HG03558 (cell line): ENCODE data around the gene STAG2.
"Not testable (repeated sequence)": the region's sequence is repeated elsewhere in the genome, so short reads cannot be mapped to it uniquely, and the experiment has no call there.

Experiments used
- ATAC-seq: cut with Tn5 transposase; IDR thresholded peaks from one replicate; pipeline ENCODE4 v1.9.1; 2021; ENCODE audit warnings: moderate number of reproducible peaks; ENCODE audit not compliant: unreplicated experiment; ENCODE audit errors: extremely low read depth

The STAG2 gene

DNA sequence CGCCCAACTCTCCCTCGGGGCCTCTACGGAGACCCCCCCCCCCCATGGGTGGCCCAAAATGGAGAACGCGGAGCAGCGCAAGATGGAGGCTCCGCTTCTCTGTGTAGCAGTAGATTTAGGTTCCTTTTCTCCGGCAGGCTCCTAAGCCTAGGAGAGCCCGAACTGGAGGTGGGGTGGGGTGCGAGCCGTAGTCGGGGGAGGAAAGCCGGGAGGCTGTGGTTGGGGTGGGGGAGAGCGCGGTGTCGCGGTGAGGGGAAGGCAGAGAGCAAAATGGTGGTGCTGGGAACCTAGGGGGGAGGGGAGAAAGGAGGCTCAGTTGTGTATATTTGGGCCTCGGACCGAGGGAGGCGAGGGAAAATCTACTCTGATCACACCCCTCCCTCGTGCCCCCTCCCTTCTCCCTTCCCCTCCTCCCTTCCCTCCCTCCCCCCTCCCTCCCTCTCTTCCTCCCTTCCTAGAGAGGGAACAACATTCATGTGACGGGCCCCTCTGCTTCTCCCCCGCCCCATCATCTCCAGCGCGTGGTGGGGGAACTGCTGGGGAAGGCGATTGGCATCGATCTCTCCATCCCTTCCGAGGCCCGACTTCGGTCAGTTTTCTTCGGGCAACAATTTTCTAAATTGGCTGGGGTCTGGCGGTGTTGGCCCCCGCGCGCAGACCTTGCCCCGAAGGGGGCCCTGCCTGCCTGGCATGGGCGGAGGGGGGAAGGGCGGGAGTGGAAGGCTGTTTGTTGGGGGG is at the start of gene STAG2:
TSS of gene STAG2 (plus strand) at position 439 of the 738 bp plus-strand sequence. CDS start 60,922 bp downstream, outside the sequence.
- ATAC-seq, result no peak

DNA sequence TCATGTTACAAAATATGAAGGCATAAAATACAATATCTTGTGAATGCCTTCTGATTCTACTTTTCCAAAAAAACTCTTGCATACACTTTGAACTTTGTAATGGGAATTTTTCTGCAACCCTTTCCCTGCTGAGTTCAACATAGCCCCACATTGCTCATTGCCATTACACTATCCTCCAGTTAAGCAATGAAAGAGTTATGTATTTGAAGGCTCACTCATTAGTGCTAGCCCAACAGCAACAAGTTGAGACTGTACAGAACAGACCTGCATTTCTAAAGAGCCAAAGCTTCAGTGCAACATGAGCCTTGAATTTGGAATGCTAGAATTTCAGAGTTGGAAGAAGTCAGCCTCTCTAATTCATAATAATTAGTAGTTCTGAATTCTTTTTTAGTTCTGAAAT is 44.4 kb upstream of the STAG2 start:
- ATAC-seq, result no peak

DNA sequence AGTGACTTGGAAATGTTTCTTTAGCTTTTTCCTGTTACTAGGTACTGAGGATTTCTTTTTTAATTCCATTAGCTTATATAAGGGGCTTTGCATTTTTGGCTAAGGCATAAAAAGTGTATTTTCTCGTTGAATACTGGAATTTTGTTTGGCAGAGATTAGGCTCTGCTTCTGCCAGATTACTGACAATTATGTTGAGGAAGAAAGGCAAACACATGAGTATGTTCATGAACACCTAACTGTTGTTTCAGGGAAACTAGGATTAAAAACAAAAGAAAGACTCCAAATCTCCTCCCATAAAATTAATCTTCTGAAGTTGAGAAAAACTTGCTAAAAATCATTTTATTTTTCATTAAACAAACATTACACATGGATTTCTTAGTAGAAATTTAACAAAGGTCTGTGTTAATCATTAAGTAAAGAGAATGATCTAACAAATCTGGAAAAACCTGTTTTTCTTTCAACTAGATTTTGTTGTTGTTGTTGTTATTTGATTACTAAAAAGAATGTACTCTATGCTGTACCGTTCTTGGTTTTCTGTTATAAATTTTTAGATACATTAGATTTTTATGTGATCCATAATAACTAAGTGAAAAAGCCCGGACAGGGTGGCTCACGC is 43.3 kb upstream of the STAG2 start:
- ATAC-seq, result no peak

DNA sequence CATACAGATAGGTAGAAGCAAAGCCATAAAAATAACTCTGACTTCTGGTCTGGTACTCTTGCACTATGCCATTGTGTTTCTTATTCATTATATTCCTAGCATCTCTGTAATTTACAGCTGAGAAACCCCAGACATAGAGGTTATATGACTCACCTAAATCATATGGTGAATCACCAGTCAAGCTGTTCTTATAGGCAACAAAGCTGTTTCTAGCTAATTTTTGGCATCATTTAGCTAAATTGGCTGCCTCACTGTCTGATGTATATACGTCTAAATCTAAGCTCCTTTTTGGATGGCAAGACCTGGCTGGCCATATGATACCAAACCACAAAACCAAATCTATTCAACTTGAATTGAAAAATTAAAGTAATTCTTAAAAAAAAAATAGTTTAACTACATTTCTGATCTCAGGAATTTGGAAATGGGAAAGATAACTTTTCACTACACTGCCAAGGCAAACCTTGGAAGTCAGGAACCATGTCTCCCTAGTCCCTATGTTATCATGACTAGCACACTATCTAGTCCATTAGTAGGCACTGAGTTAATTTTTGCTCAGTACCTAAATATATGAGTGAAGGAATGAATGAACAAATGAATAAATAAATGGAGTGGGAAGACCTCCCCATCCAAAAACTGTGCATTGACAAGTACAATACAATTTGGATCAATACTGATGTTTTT is 41.3 kb upstream of the STAG2 start:
- ATAC-seq, result no peak

DNA sequence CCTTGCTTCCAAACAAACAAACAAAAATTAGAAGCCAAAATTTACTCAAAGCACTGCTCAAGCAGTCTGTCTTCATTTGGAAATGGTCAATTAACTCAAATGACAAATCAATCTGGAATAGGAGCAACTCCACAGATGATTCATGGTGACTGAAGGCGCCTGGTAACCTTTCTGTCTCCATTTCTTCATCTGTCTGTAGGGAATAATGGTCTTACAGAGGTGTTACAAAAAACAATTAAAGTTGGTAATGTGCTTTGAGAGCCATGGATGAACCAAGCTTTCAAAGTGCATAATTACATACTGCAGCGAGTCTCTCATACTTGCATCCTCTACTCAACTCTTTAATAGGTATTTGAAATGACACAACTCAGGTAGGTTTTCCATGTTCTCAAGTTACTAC is 38.3 kb upstream of the STAG2 start:
- ATAC-seq, result no peak

DNA sequence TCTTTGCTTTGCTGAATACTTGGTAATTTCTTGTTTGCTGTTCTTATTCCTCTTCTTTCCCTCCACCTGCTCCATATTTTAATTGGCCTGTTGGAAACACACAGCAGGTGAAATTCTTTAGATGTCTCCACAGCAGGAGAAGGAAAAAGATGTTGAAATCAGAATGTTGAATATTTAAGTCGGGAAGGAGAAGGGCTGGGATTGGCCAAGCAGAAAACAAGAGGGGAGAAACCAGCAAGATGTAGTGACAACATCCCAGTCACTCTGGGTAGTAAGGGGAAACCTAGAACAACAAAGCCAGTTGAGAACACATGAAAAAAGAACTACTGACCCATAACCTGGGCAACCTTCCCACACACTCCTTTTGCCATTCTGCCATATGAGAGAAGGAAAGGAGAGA is 37.3 kb upstream of the STAG2 start:
- ATAC-seq, result no peak

DNA sequence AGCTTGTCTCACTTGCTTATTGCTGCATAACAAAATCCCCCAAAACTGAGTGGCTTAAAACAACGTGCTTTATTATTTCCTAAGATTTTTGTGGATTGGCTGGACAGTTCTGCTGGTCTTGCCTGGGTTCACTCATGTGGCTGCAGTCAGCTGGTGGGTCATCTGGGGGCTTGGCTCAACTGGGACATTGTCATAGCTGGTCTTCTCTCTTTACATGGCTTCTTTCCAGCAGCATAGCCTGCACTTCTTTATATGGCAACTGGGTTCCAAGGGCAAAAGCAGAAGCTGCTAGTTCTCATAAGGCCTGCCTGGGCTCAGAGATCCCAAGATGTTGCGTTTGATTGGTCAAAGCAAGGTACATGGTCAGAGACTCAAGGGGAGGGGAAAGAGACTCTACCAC is 33.7 kb upstream of the STAG2 start:
- no peak for ATAC-seq

DNA sequence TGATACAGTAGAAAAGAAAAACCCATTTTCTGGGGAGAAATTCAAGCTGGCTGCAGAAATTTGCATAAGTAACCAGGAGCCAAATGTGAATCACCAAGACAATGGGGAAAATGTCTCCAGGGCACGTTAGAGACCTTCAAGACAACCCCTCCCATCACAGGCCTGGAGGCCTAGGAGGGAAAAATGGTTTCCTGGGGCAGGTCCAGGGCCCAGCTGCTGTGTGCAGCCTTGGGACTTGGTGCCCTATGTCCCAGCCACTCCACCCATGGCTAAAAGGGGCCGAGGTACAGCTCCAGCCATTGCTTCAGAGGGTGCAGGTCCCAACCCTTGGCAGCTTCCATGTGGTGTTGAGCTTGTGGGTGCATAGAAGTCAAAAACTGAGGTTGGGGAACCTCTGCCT is 29.5 kb upstream of the STAG2 start:
- not testable (repeated sequence) for ATAC-seq

DNA sequence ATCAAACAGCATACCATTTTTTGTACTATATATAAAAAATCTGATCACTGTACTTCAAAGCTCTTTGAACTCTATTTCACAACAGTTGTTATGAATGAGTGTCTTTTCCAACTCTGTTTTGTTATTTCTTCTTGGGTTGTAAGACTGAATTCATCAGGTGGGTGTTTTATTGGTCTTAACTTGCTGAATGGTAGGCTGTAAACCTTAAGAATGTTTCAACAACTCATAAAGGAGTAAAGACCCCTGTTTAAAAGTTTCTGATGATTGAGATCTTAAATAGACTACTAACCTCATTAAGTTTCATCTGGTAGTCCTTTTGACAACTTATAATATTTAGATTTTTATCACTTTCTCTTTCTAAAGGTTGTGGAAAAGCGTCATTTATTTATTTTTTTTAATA is 18.4 kb upstream of the STAG2 start:
- no peak for ATAC-seq

DNA sequence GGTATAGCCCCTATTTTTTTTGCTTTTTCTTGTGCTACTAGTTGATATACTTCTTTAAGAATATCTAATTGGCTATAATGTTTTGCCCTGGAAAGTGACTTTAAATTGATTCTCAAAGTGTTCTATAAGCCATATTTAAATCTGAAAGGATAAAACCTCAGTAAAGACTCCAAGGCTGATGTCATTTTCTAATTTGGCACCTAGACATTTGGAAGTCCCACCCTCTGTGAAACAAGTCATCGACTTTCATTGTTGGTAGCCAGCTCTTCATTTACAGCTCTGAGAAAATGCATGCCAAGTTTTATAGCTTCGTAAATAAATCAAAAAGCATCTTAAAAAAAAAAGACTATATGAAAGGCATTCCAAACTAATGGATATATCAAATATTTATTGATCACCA is 18.0 kb upstream of the STAG2 start:
- ATAC-seq, result no peak

DNA sequence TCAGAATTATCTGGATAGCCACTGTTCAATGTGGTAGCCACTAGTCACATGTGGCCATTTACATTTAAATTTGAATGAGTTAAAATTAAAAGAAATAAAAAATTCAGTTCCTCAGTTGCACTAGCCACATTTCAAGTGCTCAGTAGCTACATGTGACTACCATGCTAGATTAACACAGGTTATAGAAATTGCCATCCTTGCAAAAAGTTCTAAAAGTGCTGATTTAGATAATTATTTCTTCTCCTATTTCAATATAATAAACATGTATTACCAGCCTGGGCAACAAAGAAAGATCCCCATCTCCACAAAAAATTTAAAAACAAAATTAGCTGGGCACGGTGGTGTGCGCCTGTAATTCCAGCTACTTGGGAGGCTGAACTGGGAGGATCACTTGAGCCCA is 11.7 kb upstream of the STAG2 start:
- ATAC-seq, result no peak

DNA sequence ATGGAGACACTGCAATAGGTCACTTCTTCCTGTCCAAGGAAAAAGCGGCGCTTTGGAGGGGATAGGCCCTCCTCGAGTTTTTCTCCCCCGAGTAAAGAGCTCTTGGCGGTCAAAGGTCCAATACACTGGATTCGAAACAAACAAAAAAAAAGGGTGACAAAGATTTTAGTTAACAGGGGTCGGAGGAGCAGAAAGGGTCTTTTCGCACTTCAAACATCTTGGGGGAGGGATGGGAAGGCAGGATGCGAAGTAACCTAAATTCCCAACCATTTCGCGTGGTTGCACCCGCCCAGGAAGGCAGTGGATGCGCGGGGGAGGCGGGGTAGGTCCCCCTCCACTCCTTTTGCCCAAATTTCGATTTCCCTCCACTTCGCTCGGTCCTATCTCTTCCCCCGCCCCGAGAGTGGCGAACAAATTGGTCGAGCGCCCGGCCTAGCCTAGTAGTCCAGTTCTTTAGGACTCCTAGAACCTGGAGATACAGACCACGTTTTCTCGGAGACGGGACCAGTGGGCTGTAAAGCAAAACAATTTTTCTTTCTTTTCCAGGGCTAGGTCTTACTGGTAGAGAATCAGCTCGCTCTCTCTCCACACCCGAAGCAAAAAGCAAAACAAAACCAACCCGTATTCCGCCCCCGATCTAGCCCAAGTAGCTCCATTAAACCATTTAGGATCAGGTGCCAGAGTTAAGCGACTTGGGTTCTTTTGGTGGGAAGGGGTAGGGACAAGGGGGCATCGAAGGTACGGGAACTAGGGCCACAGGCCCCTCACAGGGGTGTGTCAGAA is 2.0 kb upstream of the STAG2 start:
- no peak for ATAC-seq

DNA sequence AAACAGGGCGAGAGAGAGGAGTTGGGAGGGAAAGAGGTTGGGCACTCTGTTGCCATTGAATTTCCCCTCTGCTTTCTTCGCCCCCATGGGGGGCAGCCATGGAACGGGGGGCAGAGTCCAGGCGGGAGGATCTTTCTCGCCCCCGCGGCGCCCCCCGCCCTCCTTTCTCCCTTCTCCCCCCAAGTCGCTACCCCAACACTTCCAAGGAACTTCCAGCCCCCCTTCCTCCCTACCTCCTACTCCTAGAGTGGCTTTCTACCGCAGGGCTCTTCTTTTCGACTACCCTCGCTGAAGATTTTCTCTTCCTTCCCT is 594 bp upstream of the STAG2 start:
- no peak for ATAC-seq

DNA sequence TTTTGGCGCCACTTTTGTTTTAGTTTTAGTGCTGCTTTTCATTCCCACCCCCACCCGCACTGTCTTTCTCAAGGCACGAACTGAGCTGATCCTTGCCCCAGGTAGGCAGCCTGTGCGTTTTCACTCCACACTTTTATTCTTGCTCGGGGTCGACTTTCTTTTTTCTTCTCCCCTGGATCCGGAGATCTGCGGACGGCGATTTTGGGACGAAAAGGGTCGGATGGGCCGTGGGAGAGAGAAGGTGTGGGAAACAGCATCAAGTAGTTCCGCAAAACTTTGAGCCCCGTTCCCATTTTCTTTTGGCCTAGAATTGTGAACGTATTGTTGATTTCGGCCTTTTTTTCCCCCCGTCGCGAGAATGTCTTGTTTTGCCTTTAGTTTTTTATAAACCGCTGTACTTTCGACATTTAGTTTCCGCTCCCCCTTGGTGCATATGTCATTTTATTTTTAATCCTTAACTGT is 531 bp downstream of the STAG2 start:
- ATAC-seq, result no peak

DNA sequence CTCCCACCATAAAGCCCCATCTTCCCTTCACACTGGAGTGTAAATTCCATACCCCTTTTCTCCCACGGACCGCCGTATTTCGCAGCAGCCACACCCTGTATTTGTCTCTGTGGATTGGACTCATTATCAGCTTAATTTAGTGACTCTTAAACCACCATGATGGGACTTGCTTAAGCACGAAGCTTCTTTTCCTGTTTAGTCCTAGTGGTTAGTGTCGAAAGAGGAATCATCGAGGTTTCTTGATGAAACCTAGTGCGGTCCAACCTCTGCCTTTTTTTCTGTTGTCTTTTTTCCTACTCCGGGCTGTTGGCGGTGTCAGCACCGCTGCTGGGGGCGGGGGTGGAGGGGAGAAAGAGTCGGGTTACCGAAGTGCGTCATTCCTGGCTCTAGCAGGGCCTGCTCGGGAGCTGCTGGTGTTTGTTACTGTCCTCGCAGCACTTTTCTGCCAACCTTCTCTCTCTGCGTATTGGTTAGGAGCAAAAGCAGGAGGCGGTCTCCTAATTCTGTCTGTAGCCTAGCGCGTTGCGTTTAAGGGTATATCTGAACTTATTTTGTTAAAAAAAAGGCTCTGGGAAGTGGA is 1.4 kb downstream of the STAG2 start:
- peak; percentile 45 for ATAC-seq

DNA sequence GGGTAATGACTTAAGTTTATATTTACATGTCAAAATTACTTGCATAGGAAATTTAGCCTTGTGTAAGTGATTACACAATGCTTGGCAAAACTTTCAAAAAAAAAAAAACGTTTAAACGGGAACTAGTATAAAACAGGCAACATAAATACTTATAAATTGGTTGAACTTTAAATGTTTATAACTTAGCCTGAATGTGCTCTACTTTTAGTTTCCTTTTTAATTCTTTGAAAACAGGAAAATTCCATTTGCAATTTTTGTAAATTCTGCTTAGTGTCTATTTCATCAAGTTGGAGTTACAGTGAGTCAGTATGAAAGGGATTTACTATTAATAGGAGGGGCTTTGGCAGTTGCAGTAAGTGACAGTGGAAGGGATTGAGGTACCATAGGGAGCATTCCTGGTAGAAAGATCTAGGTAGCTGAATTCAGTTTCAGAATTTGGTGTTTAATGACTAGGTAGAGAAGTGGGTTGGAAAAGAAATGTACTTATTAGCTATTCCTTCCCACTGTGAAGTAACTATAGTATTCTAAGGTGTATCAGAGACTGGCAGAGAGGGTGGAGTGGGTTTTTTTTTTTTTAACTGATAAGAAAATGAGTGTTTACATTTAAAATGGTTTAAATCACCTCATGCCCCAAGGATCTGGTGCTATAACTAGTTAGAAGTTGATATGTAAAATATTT is 2.8 kb downstream of the STAG2 start:
- no peak for ATAC-seq

DNA sequence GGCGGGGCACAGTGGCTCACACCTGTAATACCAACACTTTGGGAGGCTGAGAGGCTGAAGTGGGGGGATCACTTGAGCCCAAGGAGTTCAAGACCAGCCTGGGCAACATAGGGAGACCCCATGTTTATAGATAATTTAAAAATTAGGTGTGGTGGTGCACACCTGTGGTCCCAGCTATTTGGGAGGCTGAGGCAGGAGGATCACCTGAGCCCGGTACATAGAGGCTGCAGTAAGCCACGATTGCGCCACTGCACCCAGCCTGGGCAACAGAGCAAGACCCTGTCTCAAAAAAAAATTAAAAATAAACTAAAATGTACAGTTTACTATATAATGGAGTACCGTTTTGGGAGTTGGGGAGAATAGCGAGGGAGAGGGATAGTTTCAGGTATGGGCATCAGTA is 4.2 kb downstream of the STAG2 start:
- ATAC-seq, result no peak

DNA sequence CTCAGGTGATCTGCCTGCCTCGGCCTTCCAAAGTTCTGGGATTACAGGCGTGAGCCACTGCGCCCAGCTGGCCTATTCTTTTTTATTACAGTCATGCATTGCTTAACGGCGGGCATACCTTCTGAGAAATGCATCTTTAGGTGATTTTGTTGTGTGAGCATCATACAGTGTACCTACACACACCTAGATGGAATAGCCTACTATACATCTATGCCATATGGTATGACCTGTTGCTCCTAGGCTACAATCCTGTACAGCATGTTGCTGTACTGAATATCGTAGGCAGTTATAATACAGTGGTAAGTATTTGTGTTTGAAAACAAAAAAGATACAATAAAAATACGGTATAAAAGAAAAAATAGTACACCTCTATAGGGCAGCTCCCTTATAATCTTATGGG is 6.0 kb downstream of the STAG2 start:
- no peak for ATAC-seq

DNA sequence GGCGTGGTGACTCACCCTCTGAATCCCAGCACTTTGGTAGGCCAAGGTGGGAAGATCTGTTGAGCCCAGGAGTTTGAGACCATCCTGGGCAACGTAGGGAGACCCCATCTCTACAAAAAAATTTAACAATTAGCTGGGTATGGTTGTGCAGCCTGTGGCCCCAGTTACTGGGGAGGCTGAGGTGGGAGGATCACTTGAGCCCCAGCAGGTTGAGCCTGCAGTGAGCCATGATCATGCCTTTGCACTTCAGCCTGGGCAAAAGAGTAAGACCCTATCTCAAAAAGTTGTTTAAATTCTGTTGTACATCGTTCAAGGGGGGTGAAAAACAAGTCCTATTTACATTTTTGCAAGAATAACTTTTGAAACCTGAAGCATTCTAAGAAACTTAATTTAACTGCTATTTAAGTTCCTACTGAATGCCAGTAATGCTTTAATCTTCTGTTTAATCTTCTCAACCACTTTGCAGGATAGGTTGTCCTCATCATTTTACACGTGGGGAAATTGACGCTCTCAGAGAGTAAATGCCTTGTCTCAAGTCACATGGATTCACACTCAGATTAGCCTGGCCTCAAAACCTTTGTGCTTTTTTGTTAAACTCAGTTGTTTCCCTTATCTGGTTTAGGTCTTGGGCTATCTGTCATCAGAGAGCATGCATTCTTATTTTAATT is 7.0 kb downstream of the STAG2 start:
- no peak for ATAC-seq
